Testis (tissue), 2 donors: Measurements from ENCODE around the gene PTPRK.

Source experiments
- CTCF ChIP-seq, 3 experiments: fragments of 450-650 bp in 2 of 3; fragments of 200-600 bp in 1 of 3; sonication (generic) in 1 of 3; IDR thresholded peaks; one replicate each; pipeline ENCODE4 v1.5.1; 2016 to 2019; ENCODE audit warnings: antibody characterized with exemption in 3 of 3, mild to moderate bottlenecking in 2 of 3, moderate library complexity in 1 of 3
- POLR2A ChIP-seq: fragments of 450-650 bp; IDR thresholded peaks from one replicate; pipeline ENCODE4 v1.6.1; 2017; ENCODE audit warnings: antibody characterized with exemption, mild to moderate bottlenecking, moderate library complexity

GRCh38 chr6:127963495-127963894, 556.9 kb downstream of the PTPRK start:
- TF ChIP-seq CTCF (IDR thresholded peaks at IDR 0.05), result no peak
- TF ChIP-seq POLR2A, result no peak
